ENCODE measurements around the gene SLC22A31. TPM values are rescaled to one million over a fixed set of nuclear protein-coding genes. Genes with fewer than 3 reads are reported as not detected.

The SLC22A31 gene
- total RNA-seq, 1 experiment from 2014 or later, result 53.7 TPM

DNA sequence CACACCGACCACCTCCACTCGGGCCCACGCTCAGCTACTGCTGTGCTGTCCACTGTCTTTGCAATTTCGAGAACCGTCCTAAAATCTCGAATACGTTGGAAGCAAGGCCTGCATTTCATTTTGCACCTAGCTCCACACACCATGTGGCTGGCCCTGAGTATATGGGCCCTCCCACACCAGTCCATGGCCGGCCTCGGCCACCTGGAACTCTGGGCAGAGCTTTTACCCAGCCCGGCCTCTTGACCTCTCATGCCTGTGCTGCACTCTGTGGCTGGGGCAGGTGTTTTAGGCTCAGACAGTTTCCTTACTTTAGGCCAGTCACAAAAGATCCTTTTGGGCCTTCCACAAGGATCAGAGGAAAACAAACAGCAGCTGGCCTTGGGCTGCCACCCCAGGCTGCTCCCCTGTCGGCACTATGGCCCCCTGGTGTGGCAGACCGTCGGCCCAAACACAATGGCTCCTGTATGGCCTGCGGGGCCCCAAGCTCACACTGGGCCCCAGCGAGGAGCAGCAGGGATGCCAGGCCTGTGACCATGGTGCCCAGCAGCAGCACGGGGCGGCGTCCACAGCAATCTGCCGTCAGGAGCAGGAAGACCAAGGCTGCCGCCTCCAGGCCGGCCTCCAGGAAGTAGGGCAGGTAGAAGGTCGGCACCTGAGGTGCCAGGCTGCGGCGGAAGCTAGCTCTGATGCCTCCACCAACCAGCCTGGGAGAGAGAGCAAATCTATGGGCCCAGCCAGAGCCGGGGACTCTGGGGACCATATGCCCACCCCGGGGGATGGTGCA is 2.5 kb downstream of the SLC22A31 start:
- Histone ChIP-seq H3K79me2 (ENCODE audit: insufficient read depth, low read length) (no peaks in the 10 kb centered on the region), H3K9ac (ENCODE audit: low read length) (no peak overlapping the region), H3K27me3 (ENCODE audit: insufficient read depth, low read length) (no peaks in the 10 kb centered on the region), H3K27ac (ENCODE audit: low read depth, low read length) (no peak overlapping the region), H3K4me2 (ENCODE audit: low read length) (no peak overlapping the region), H3K36me3 (ENCODE audit: control insufficient read depth in 1 of 2, insufficient read depth in 2 of 2, low read length in 2 of 2) (no peaks in the 10 kb centered on the region), H4K20me1 (ENCODE audit: insufficient read depth) (no peaks in the 10 kb centered on the region), H3K9me3 (ENCODE audit: control insufficient read depth in 1 of 2, insufficient read depth in 1 of 2, low read depth in 1 of 2, low read length in 2 of 2) (no peaks in the 10 kb centered on the region), H2AFZ (ENCODE audit: low read depth, low read length, poor library complexity, severe bottlenecking) (no peak overlapping the region), H3K4me1 (ENCODE audit: control insufficient read depth in 1 of 2, insufficient read depth in 2 of 2, low read length in 2 of 2) (peaks cover 5 to 30% of the 10 kb centered on the region in 2 experiments), H3K9me2 (ENCODE audit: insufficient read depth) (no peaks in the 10 kb centered on the region), H3K4me3 (replicated peaks in 1 of 2; ENCODE audit: low read depth in 1 of 2, low read length in 2 of 2) (no peak overlapping the region)
- DNase-seq (ENCODE audit: low read depth, low spot score) (no peak), ATAC-seq (no peak)
- intact Hi-C loops (cut with micrococcal nuclease), result no loop called here
- BruUV-seq (replicated peaks), result no TSS peak
- TF ChIP-seq FOSL1 (IDR thresholded peaks at IDR 0.05; ENCODE audit: low read depth) (no peak), ZNF274 (IDR thresholded peaks at IDR 0.05; ENCODE audit: low read depth, low read length) (no peak), RAD21 (IDR thresholded peaks at IDR 0.05; ENCODE audit: low read depth) (no peak), YY1 (IDR thresholded peaks at IDR 0.05; ENCODE audit: extremely low read depth, insufficient replicate concordance, low read depth, low read length) (no peak)
- RAD21 ChIA-PET (ENCODE audit: low non-redundant PET in 1 of 2, low total read pairs in 2 of 2, uncharacterized antibody in 2 of 2, unreplicated experiment in 2 of 2), result no interaction called here
- POLR2A ChIA-PET, result interaction anchor here (1.8 kb wide), 1 partner anchor 27 kb away, joined by 4 read pairs; the partner anchor contains the start of gene CDH15
- CTCF ChIA-PET, result no interaction called here

DNA sequence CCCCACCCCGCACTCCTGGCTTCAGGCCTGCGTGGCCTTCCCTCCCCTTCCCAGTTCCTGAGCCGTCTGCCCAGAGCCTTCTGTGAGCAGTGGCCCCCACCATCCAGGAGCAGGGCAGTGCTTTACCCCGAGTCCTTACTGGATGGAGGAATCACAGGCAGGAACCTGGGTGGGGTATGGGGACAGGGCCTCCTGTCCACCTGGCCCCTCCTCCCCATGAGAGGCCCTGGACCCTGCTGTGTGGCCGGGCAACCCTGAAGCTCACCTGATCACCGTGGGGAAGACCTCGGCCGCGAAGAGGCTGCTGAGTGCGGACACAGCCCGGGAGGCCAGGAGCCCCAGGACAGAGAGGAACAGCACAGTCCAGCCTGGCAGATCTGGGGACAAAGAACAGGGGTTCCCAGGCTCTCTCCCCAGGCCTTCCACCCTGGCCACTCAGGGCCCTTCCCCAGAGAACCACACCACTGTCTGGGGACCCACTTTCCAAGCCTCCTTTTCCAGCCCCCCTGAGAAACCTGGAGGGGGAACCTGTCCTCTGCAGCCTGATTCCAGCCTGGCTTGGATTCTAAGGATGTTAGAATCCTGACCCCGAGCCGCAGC is 3.2 kb downstream of the SLC22A31 start:
- Histone ChIP-seq H3K9me2 (ENCODE audit: insufficient read depth) (no peaks in the 10 kb centered on the region), H3K9ac (ENCODE audit: low read length) (no peak overlapping the region), H3K9me3 (ENCODE audit: control insufficient read depth in 1 of 2, insufficient read depth in 1 of 2, low read depth in 1 of 2, low read length in 2 of 2) (no peaks in the 10 kb centered on the region), H3K4me2 (ENCODE audit: low read length) (no peak overlapping the region), H2AFZ (ENCODE audit: low read depth, low read length, poor library complexity, severe bottlenecking) (no peak overlapping the region), H3K27ac (ENCODE audit: low read depth, low read length) (no peak overlapping the region), H3K4me1 (ENCODE audit: control insufficient read depth in 1 of 2, insufficient read depth in 2 of 2, low read length in 2 of 2) (peaks cover 5 to 25% of the 10 kb centered on the region in 2 experiments), H3K27me3 (ENCODE audit: insufficient read depth, low read length) (no peaks in the 10 kb centered on the region), H3K4me3 (replicated peaks in 1 of 2; ENCODE audit: low read depth in 1 of 2, low read length in 2 of 2) (no peak overlapping the region), H3K79me2 (ENCODE audit: insufficient read depth, low read length) (no peaks in the 10 kb centered on the region), H3K36me3 (ENCODE audit: control insufficient read depth in 1 of 2, insufficient read depth in 2 of 2, low read length in 2 of 2) (no peaks in the 10 kb centered on the region), H4K20me1 (ENCODE audit: insufficient read depth) (no peaks in the 10 kb centered on the region)
- ChIA-PET CTCF (no interaction called here), RAD21 (ENCODE audit: low non-redundant PET in 1 of 2, low total read pairs in 2 of 2, uncharacterized antibody in 2 of 2, unreplicated experiment in 2 of 2) (no interaction called here), POLR2A (interaction anchor here (1.8 kb wide), 1 partner anchor 26 kb away, joined by 4 read pairs; the partner anchor contains the start of gene CDH15)
- no peak for DNase-seq (ENCODE audit: low read depth, low spot score)
- intact Hi-C loops (cut with micrococcal nuclease), result no loop called here
- TF ChIP-seq EZH2phosphoT487 (IDR thresholded peaks at IDR 0.05; ENCODE audit: borderline replicate concordance) (no peak), POLR2AphosphoS5 (IDR thresholded peaks at IDR 0.05; ENCODE audit: low read depth, low read length) (no peak), SIN3A (IDR thresholded peaks at IDR 0.05; ENCODE audit: low read depth) (no peak), TCF7L2 (IDR thresholded peaks at IDR 0.05; ENCODE audit: borderline replicate concordance, extremely low read depth, insufficient read depth, insufficient read length) (no peak), ZFX (IDR thresholded peaks at IDR 0.05) (no peak), CBX3 (IDR thresholded peaks at IDR 0.05; ENCODE audit: low read depth) (no peak), RAD21 (IDR thresholded peaks at IDR 0.05; ENCODE audit: low read depth) (no peak), FOSL1 (IDR thresholded peaks at IDR 0.05; ENCODE audit: low read depth) (no peak), ELF1 (IDR thresholded peaks at IDR 0.05; ENCODE audit: borderline replicate concordance, low read depth) (no peak), CEBPB (IDR thresholded peaks at IDR 0.05; ENCODE audit: low read depth) (no peak)
- TF ChIP-seq, protein P1, sequence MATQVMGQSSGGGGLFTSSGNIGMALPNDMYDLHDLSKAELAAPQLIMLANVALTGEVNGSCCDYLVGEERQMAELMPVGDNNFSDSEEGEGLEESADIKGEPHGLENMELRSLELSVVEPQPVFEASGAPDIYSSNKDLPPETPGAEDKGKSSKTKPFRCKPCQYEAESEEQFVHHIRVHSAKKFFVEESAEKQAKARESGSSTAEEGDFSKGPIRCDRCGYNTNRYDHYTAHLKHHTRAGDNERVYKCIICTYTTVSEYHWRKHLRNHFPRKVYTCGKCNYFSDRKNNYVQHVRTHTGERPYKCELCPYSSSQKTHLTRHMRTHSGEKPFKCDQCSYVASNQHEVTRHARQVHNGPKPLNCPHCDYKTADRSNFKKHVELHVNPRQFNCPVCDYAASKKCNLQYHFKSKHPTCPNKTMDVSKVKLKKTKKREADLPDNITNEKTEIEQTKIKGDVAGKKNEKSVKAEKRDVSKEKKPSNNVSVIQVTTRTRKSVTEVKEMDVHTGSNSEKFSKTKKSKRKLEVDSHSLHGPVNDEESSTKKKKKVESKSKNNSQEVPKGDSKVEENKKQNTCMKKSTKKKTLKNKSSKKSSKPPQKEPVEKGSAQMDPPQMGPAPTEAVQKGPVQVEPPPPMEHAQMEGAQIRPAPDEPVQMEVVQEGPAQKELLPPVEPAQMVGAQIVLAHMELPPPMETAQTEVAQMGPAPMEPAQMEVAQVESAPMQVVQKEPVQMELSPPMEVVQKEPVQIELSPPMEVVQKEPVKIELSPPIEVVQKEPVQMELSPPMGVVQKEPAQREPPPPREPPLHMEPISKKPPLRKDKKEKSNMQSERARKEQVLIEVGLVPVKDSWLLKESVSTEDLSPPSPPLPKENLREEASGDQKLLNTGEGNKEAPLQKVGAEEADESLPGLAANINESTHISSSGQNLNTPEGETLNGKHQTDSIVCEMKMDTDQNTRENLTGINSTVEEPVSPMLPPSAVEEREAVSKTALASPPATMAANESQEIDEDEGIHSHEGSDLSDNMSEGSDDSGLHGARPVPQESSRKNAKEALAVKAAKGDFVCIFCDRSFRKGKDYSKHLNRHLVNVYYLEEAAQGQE (IDR thresholded peaks at IDR 0.05; ENCODE audit: low read depth), result no peak
- ATAC-seq, result no peak
- BruUV-seq (replicated peaks), result no TSS peak

Measured in HCT116 (cell line).